Measurements from ENCODE around the gene DPP10. TPM values are rescaled to one million over a fixed set of nuclear protein-coding genes. Genes with fewer than 3 reads are reported as not detected.

Gene DPP10
- total RNA-seq, 1 donor from 2014 or later: 1.1 TPM

GRCh38 chr2:114631146-114631545, 188.7 kb downstream of the DPP10 start:
- H2AFZ ChIP-seq (ENCODE audit: low read depth, low read length): no peak overlapping the region
- no peak for FAIRE-seq

DNA sequence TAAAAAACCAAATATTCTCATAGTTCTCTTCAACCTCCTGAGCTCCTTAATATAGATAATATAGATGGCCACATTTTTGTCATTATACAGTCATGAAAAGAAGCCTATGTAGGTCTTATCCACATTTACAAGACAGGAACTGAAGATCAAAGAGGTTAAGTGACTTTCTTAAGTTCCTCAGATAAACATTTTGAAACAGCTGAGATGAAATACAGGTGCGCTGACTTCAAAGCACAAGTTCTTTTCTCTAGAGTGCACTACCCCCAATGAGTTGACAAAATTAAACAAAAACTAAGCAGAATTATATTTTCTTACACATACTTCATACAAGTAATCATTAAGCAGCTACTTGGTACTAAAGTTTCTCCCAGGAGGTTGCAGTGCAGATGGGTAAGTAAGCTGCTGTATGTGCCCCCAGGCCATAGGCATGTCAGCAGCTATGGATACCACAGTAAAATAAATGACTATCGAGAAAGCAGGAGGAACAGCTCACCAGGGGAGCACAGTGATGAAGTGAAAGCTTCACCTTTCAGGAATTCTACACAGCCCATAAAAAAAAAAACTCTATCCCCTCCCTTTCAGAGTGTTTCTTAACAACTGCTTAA, 199.8 kb downstream of the DPP10 start:
- Mint-ChIP-seq H3K4me1 (ENCODE audit: low read depth, unreplicated experiment) (no peaks in the 10 kb centered on the region), H3K27ac (ENCODE audit: unreplicated experiment) (no peak overlapping the region), H3K9me3 (ENCODE audit: unreplicated experiment) (no peaks in the 10 kb centered on the region), H3K27me3 (ENCODE audit: low read depth, unreplicated experiment) (no peaks in the 10 kb centered on the region), H3K36me3 (ENCODE audit: low read depth, unreplicated experiment) (no peaks in the 10 kb centered on the region), H3K4me3 (ENCODE audit: unreplicated experiment) (no peak overlapping the region)
- Histone ChIP-seq H4K20me1 (ENCODE audit: insufficient read depth, low read length) (no peaks in the 10 kb centered on the region), H3K36me3 (ENCODE audit: insufficient read depth, low read length) (no peaks in the 10 kb centered on the region), H3K27me3 (ENCODE audit: insufficient read depth, low read length) (no peaks in the 10 kb centered on the region), H3K4me1 (ENCODE audit: insufficient read depth, low read length) (no peaks in the 10 kb centered on the region), H3K4me3 (ENCODE audit: insufficient read depth, low read depth, low read length) (no peak overlapping the region), H3K79me2 (ENCODE audit: insufficient read depth, low read length) (no peaks in the 10 kb centered on the region), H3K9ac (ENCODE audit: low read length) (no peak overlapping the region), H3K4me2 (ENCODE audit: low read length) (no peak overlapping the region), H3K27ac (ENCODE audit: low read depth, low read length) (no peak overlapping the region), H2AFZ (ENCODE audit: low read depth, low read length) (no peak overlapping the region), H3K9me3 (ENCODE audit: insufficient read depth, low read depth, low read length) (no peaks in the 10 kb centered on the region)
- FAIRE-seq (no peak), DNase-seq (ENCODE audit: low read depth) (no peak)
- no peak for TF ChIP-seq EZH2 (IDR thresholded peaks at IDR 0.05; ENCODE audit: insufficient read depth, low read length)
- TF ChIP-seq CTCF (IDR thresholded peaks at IDR 0.05; ENCODE audit: insufficient read depth, low read depth, low read length): no peak

More at GRCh38 chr2:114631146-114631545, 188.7 kb downstream of the DPP10 start:
- Histone ChIP-seq H3K4me1 (ENCODE audit: insufficient read depth, low read length) (no peaks in the 10 kb centered on the region), H3K4me3 (ENCODE audit: insufficient read depth, low read depth, low read length) (no peak overlapping the region), H3K27me3 (ENCODE audit: insufficient read depth, low read length) (no peaks in the 10 kb centered on the region), H3K4me2 (ENCODE audit: low read length) (no peak overlapping the region), H3K36me3 (ENCODE audit: insufficient read depth, low read length) (no peaks in the 10 kb centered on the region), H4K20me1 (ENCODE audit: insufficient read depth, low read length) (no peaks in the 10 kb centered on the region), H3K9ac (ENCODE audit: low read length) (no peak overlapping the region), H3K79me2 (ENCODE audit: insufficient read depth, low read length) (no peaks in the 10 kb centered on the region), H3K9me3 (ENCODE audit: insufficient read depth, low read depth, low read length) (no peaks in the 10 kb centered on the region), H3K27ac (ENCODE audit: low read depth, low read length) (no peak overlapping the region)
- no peak overlapping the region for H3K4me3 Mint-ChIP-seq (ENCODE audit: unreplicated experiment)
- H3K36me3 Mint-ChIP-seq (ENCODE audit: low read depth, unreplicated experiment): no peaks in the 10 kb centered on the region
- DNase-seq (ENCODE audit: low read depth): no peak
- H3K4me1 Mint-ChIP-seq (ENCODE audit: low read depth, unreplicated experiment): no peaks in the 10 kb centered on the region
- TF ChIP-seq CTCF (IDR thresholded peaks at IDR 0.05; ENCODE audit: insufficient read depth, low read depth, low read length) (no peak), EZH2 (IDR thresholded peaks at IDR 0.05; ENCODE audit: insufficient read depth, low read length) (no peak)
- no peaks in the 10 kb centered on the region for H3K9me3 Mint-ChIP-seq (ENCODE audit: unreplicated experiment)
- H3K27me3 Mint-ChIP-seq (ENCODE audit: low read depth, unreplicated experiment): peaks cover 3% of the 10 kb centered on the region
- no peak overlapping the region for H3K27ac Mint-ChIP-seq (ENCODE audit: unreplicated experiment)

GRCh38 chr2:114642988-114643553, 200.6 kb downstream of the DPP10 start:
- Histone ChIP-seq H3K36me3 (ENCODE audit: insufficient read depth, low read length) (no peaks in the 10 kb centered on the region), H3K27ac (ENCODE audit: low read depth, low read length) (no peak overlapping the region), H3K9ac (ENCODE audit: low read length) (no peak overlapping the region), H3K4me3 (ENCODE audit: insufficient read depth, low read depth, low read length) (no peak overlapping the region), H3K9me3 (ENCODE audit: insufficient read depth, low read depth, low read length) (no peaks in the 10 kb centered on the region), H4K20me1 (ENCODE audit: insufficient read depth, low read length) (no peaks in the 10 kb centered on the region), H3K4me1 (ENCODE audit: insufficient read depth, low read length) (no peaks in the 10 kb centered on the region), H2AFZ (ENCODE audit: low read depth, low read length) (no peak overlapping the region), H3K4me2 (ENCODE audit: low read length) (no peak overlapping the region), H3K27me3 (ENCODE audit: insufficient read depth, low read length) (no peaks in the 10 kb centered on the region), H3K79me2 (ENCODE audit: insufficient read depth, low read length) (no peaks in the 10 kb centered on the region)
- no peak for TF ChIP-seq CTCF (IDR thresholded peaks at IDR 0.05; ENCODE audit: insufficient read depth, low read depth, low read length)
- TF ChIP-seq EZH2 (IDR thresholded peaks at IDR 0.05; ENCODE audit: insufficient read depth, low read length): no peak
- Mint-ChIP-seq H3K4me1 (ENCODE audit: low read depth, unreplicated experiment) (no peaks in the 10 kb centered on the region), H3K9me3 (ENCODE audit: unreplicated experiment) (no peaks in the 10 kb centered on the region), H3K4me3 (ENCODE audit: unreplicated experiment) (no peak overlapping the region), H3K36me3 (ENCODE audit: low read depth, unreplicated experiment) (no peaks in the 10 kb centered on the region), H3K27ac (ENCODE audit: unreplicated experiment) (no peak overlapping the region), H3K27me3 (ENCODE audit: low read depth, unreplicated experiment) (no peaks in the 10 kb centered on the region)
- no peak for DNase-seq (ENCODE audit: low read depth)
- FAIRE-seq: no peak
